SJSA1 (cell line): ENCODE measurements around the gene EXO1. TPM values are rescaled to one million over a fixed set of nuclear protein-coding genes. Genes with fewer than 3 reads are reported as not detected.
"Not testable (repeated sequence)": the region's sequence is repeated elsewhere in the genome, so short reads cannot be mapped to it uniquely, and the experiment has no call there.

Experiments
- DNase-seq, 2 experiments: peaks; one replicate each; pipeline ENCODE4 v3.0.0-alpha.2; 2015 to 2020; ENCODE audit warnings: low spot score in 2 of 2, low read depth in 1 of 2
- H3K27ac ChIP-seq: fragments of 250-450 bp; sonication (Bioruptor Pico); 2 replicates; pipeline ENCODE4 v1.5.1; 2020; ENCODE audit warnings: mild to moderate bottlenecking, moderate library complexity
- H3K27me3 ChIP-seq: fragments of 250-450 bp; sonication (Bioruptor Pico); replicated peaks from 2 replicates; pipeline ENCODE4 v1.5.1; 2020; ENCODE audit warnings: mild to moderate bottlenecking, moderate library complexity
- H3K36me3 ChIP-seq: fragments of 250-450 bp; sonication (Bioruptor Pico); 2 replicates; pipeline ENCODE4 v1.5.1; 2020; ENCODE audit warnings: mild to moderate bottlenecking
- H3K4me1 ChIP-seq: fragments of 250-450 bp; sonication (Bioruptor Pico); replicated peaks from 2 replicates; pipeline ENCODE4 v1.6.1; 2021; ENCODE audit warnings: mild to moderate bottlenecking
- H3K4me3 ChIP-seq: fragments of 250-450 bp; sonication (Bioruptor Pico); 2 replicates; pipeline ENCODE4 v1.5.1; 2020; ENCODE audit warnings: mild to moderate bottlenecking
- H3K9me3 ChIP-seq: fragments of 250-450 bp; sonication (Bioruptor Pico); replicated peaks from 2 replicates; pipeline ENCODE4 v1.5.1; 2020; ENCODE audit warnings: mild to moderate bottlenecking
- total RNA-seq: library from RNA; depleted of rRNA; stranded (reverse); fragments of >200 nt; shearing (Covaris generic); gene quantifications from 2 replicates; pipeline ENCODE4 v1.2.3, GENCODE V29; 2014

Gene EXO1
- total RNA-seq, 1 experiment from 2014 or later: 42.9 TPM

- Histone ChIP-seq H3K27me3 (no peaks in the 10 kb centered on the region), H3K4me3 (no peak overlapping the region), H3K36me3 (no peaks in the 10 kb centered on the region), H3K9me3 (no peaks in the 10 kb centered on the region), H3K4me1 (peaks cover 10% of the 10 kb centered on the region), H3K27ac (no peak overlapping the region)
- DNase-seq: no peak
These were observed 6.3 kb upstream of the EXO1 start for GRCh38 chr1:241841691-241842090.

DNA sequence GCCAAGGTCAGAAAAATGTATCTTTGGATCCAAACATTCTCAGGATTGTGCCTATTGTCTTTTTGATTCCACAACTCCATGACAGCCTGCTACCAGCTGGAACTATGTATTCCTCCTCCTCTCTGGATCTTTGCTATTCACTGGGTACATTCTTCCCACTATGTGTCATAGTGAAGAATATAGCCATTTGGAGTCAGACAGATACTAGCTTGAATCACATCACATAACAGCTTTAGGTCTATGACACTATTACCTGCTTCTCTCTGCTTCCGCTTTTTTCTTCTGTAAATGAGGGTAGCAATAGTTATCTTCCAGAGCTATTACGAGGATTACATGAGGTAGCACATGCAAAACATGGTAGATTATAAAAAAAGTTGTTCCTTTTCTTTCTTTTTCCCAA lies 5.4 kb upstream of the EXO1 start:
- Histone ChIP-seq H3K27ac (no peak overlapping the region), H3K9me3 (no peaks in the 10 kb centered on the region), H3K4me3 (no peak overlapping the region), H3K36me3 (peaks cover 1% of the 10 kb centered on the region; the same call in 1 of the 2 replicates), H3K27me3 (no peaks in the 10 kb centered on the region), H3K4me1 (peaks cover 16% of the 10 kb centered on the region)
- DNase-seq: no peak

- Histone ChIP-seq H3K27me3 (no peaks in the 10 kb centered on the region), H3K9me3 (no peaks in the 10 kb centered on the region), H3K4me3 (no peak overlapping the region), H3K36me3 (peaks cover 18% of the 10 kb centered on the region), H3K4me1 (peaks cover 16% of the 10 kb centered on the region), H3K27ac (no peak overlapping the region)
- no peak for DNase-seq
These were observed 3.4 kb upstream of the EXO1 start for GRCh38 chr1:241844593-241844992.

DNA sequence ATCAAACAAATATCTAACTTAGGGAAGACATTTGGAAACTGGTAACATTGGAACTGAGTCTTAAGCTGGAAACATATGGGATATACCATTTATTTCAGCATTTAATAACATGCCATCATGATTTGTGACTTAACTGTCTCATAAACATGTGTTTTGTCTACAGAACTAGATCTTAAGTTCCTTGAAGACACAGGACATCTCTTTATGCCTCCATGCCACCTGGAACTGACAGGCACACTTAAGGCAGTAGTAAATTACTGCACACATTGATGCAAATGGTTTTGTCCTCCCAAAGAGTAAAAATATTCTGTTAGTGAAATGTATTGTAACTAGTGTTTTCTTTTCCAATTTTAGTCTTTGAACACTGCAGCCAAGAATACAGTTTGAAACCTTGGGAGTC lies 1.6 kb upstream of the EXO1 start:
- H3K4me1 ChIP-seq: peaks cover 16% of the 10 kb centered on the region
- no peak overlapping the region for H3K27ac ChIP-seq
- H3K27me3 ChIP-seq: no peaks in the 10 kb centered on the region
- no peak for DNase-seq
- H3K36me3 ChIP-seq: peaks cover 26% of the 10 kb centered on the region
- H3K4me3 ChIP-seq: no peak overlapping the region
- no peaks in the 10 kb centered on the region for H3K9me3 ChIP-seq

- H3K4me1 ChIP-seq: peaks cover 16% of the 10 kb centered on the region
- H3K36me3 ChIP-seq: peaks cover 33% of the 10 kb centered on the region
- H3K27me3 ChIP-seq: no peaks in the 10 kb centered on the region
- no peak for DNase-seq
- no peaks in the 10 kb centered on the region for H3K9me3 ChIP-seq
- peak overlapping the region; percentile 95 for H3K27ac ChIP-seq
- H3K4me3 ChIP-seq: peak overlapping the region; percentile 91
These were observed 1.0 kb upstream of the EXO1 start for GRCh38 chr1:241846862-241847539.

DNA sequence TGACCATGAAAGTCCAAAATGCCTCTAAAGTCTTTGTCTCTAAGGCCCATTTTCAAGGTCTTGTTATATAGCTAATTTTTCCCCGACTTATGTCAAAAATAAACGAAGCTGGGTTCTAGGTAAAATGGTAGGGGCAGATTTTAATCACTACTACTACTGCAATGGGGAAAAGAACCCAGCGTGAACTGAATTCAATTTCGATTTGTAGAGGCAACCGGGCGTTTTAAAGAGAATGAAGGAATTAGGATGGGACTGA lies 536 bp upstream of the EXO1 start:
- DNase-seq: no peak
- H3K27me3 ChIP-seq: no peaks in the 10 kb centered on the region
- H3K9me3 ChIP-seq: no peaks in the 10 kb centered on the region
- H3K36me3 ChIP-seq: peaks cover 37% of the 10 kb centered on the region
- H3K4me3 ChIP-seq: peak overlapping the region; percentile 91
- peak overlapping the region; percentile 95 for H3K27ac ChIP-seq
- peaks cover 16% of the 10 kb centered on the region for H3K4me1 ChIP-seq

DNA sequence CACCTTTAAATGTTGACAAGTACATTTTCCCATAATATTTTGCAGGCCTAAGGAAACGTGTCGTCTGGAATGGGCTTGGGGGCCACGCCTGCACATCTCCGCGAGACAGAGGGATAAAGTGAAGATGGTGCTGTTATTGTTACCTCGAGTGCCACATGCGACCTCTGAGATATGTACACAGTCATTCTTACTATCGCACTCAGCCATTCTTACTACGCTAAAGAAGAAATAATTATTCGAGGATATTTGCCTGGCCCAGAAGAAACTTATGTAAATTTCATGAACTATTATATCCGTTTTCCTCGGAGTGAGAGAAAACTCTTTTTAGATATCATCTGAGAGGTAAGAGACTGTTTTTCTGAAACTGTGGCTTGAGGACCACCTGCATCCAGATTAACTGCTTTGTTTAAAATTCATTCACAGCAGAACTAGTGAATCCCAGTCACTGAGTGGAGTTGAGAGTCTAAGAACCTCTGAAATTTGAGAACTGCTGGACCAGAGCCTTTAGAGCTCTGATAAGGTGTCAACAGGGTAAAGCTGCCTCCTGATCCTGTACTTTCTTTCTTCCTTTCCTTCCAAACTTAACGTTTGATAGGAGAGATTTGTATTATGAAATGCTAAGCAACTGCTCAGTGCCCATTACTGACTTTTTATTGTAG lies 811 bp downstream of the EXO1 start:
- H3K4me1 ChIP-seq: peaks cover 16% of the 10 kb centered on the region
- H3K4me3 ChIP-seq: peak overlapping the region; percentile 91
- no peaks in the 10 kb centered on the region for H3K27me3 ChIP-seq
- DNase-seq: no peak
- H3K36me3 ChIP-seq: peaks cover 51% of the 10 kb centered on the region
- no peak overlapping the region; the same call in 1 of the 2 replicates for H3K27ac ChIP-seq
- no peaks in the 10 kb centered on the region for H3K9me3 ChIP-seq

DNA sequence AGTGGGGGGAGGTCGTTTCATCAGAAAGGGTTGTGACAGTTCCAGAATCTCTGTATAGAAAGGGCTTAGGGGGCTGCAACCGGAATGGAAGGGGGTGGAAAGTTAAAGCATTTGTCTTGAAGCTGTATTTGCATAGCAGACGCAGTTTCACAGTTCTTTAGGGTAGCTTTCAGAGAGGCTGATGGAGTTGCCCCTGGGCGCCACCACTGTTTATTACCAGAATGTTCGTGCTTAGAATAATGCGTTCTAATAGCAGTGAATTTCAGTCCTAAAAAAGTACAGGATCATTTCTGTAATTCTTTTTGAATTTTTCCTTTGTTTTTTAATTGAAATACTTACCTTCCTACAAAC lies 1.3 kb downstream of the EXO1 start:
- no peak for DNase-seq
- Histone ChIP-seq H3K36me3 (peaks cover 56% of the 10 kb centered on the region), H3K4me1 (peaks cover 16% of the 10 kb centered on the region), H3K9me3 (no peaks in the 10 kb centered on the region), H3K27ac (no peak overlapping the region), H3K27me3 (no peaks in the 10 kb centered on the region), H3K4me3 (peak overlapping the region; percentile 91)

GRCh38 chr1:241855545-241856140 lies 7.6 kb downstream of the EXO1 start:
- not testable (repeated sequence) for H3K27ac ChIP-seq, H3K9me3 ChIP-seq, H3K4me3 ChIP-seq, DNase-seq, H3K27me3 ChIP-seq, H3K4me1 ChIP-seq
- peaks cover 77% of the 10 kb centered on the region for H3K36me3 ChIP-seq

DNA sequence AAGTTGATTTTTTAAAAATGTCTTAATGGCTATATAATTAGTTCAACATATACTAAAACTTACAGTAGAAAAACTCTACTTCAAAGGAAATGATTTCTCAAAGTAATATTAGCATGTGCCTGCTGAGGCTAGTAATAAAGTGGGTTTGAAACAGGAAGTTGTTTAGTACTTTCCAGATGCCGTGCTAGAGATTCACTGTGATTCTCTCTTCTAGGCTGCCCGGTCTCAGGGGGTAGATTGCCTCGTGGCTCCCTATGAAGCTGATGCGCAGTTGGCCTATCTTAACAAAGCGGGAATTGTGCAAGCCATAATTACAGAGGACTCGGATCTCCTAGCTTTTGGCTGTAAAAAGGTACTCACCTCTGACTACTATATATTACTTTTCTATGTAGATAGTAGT lies 9.1 kb downstream of the EXO1 start:
- H3K27ac ChIP-seq: no peak overlapping the region
- H3K27me3 ChIP-seq: no peaks in the 10 kb centered on the region
- H3K4me1 ChIP-seq: no peaks in the 10 kb centered on the region
- H3K9me3 ChIP-seq: no peaks in the 10 kb centered on the region
- H3K4me3 ChIP-seq: no peak overlapping the region
- H3K36me3 ChIP-seq: peaks cover 78% of the 10 kb centered on the region
- DNase-seq: no peak

DNA sequence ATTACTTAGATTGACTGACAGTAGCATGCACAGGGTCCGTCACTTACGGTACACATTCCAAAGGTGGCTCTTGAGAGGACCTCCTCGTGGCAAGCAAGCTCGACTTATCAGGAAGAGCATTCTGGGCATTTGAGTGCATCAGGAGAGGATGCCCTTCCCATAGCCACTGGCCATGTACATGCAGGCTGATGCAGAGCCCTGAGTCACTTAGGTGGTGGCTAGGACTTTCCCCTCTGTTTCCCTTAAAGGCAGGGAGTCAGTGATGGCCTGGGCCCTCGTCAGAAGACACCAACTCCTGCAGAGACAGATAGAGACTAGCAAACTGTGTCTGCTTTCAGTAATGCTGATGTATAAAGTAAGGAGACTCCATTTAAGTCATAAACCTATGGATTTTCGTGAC lies 12.9 kb downstream of the EXO1 start:
- no peak overlapping the region for H3K27ac ChIP-seq
- DNase-seq: no peak
- H3K4me3 ChIP-seq: no peak overlapping the region
- no peaks in the 10 kb centered on the region for H3K9me3 ChIP-seq
- no peaks in the 10 kb centered on the region for H3K4me1 ChIP-seq
- H3K36me3 ChIP-seq: peaks cover 81% of the 10 kb centered on the region
- H3K27me3 ChIP-seq: no peaks in the 10 kb centered on the region

DNA sequence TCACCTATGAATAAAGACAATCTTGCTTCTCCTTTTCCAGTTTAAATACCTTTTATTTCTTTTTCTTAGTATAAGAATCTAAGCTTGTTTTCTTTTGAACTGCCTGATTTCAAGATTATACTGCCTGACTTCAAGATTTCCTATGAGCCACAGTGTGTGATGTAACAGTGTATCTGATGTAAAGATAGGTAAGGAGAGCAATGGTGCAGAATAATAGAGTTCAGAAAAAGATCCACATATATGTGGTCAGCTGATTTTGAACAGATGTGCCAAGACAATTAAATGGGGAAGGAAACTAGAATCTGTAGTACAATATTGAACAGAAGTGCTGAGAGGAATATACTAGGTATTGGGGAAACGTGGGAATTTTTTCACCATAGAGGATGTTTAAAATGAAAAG lies 21.0 kb downstream of the EXO1 start:
- no peak overlapping the region for H3K4me3 ChIP-seq
- H3K27me3 ChIP-seq: no peaks in the 10 kb centered on the region
- DNase-seq: no peak
- H3K9me3 ChIP-seq: no peaks in the 10 kb centered on the region
- no peaks in the 10 kb centered on the region for H3K4me1 ChIP-seq
- no peak overlapping the region for H3K27ac ChIP-seq
- peaks cover 44% of the 10 kb centered on the region for H3K36me3 ChIP-seq

- Histone ChIP-seq H3K27me3 (no peaks in the 10 kb centered on the region), H3K9me3 (no peaks in the 10 kb centered on the region), H3K4me1 (no peaks in the 10 kb centered on the region), H3K4me3 (no peak overlapping the region), H3K27ac (no peak overlapping the region), H3K36me3 (peaks cover 37% of the 10 kb centered on the region)
- no peak for DNase-seq
These were observed 22.3 kb downstream of the EXO1 start for GRCh38 chr1:241870336-241870735.

GRCh38 chr1:241870746-241871430 lies 22.9 kb downstream of the EXO1 start:
- H3K36me3 ChIP-seq: peaks cover 32% of the 10 kb centered on the region
- no peak for DNase-seq
- no peak overlapping the region for H3K27ac ChIP-seq
- H3K4me1 ChIP-seq: no peaks in the 10 kb centered on the region
- H3K27me3 ChIP-seq: no peaks in the 10 kb centered on the region
- H3K9me3 ChIP-seq: no peaks in the 10 kb centered on the region
- H3K4me3 ChIP-seq: no peak overlapping the region
